Endodermal cell (in vitro differentiated cells): ENCODE data around the gene KLF5. TPM values are rescaled to one million over a fixed set of nuclear protein-coding genes. Genes with fewer than 3 reads are reported as not detected.
"Not testable (repeated sequence)": the region's sequence is repeated elsewhere in the genome, so short reads cannot be mapped to it uniquely, and the experiment has no call there.

Source experiments
- DNase-seq: peaks from one replicate; pipeline ENCODE4 v3.0.0-alpha.2; 2017
- H3K27ac ChIP-seq: 2 replicates; pipeline ENCODE4 v1.5.1; 2013; ENCODE audit warnings: mild to moderate bottlenecking, low read depth, low read length, moderate library complexity
- H3K27me3 ChIP-seq: 2 replicates; pipeline ENCODE4 v1.6.1; 2013; ENCODE audit warnings: mild to moderate bottlenecking, low read length, moderate library complexity; ENCODE audit not compliant: insufficient read depth, control insufficient read depth, poor library complexity, severe bottlenecking
- H3K36me3 ChIP-seq: 2 replicates; pipeline ENCODE4 v1.7.0; 2013; ENCODE audit warnings: mild to moderate bottlenecking, low read length, moderate library complexity; ENCODE audit not compliant: control insufficient read depth, insufficient read depth
- H3K4me1 ChIP-seq: one replicate; pipeline ENCODE4 v1.7.0; 2013; ENCODE audit warnings: low read length; ENCODE audit not compliant: control insufficient read depth, insufficient read depth
- H3K4me3 ChIP-seq: 2 replicates; pipeline ENCODE4 v1.5.1; 2013; ENCODE audit warnings: mild to moderate bottlenecking, low read length, moderate library complexity
- H3K9ac ChIP-seq: 2 replicates; pipeline ENCODE4 v1.6.1; 2013; ENCODE audit warnings: mild to moderate bottlenecking, low read length, moderate library complexity; ENCODE audit not compliant: poor library complexity, severe bottlenecking; ENCODE audit errors: extremely low read depth
- H3K9me3 ChIP-seq: 2 replicates; pipeline ENCODE4 v1.6.1; 2013; ENCODE audit warnings: mild to moderate bottlenecking, low read length, moderate library complexity; ENCODE audit not compliant: control insufficient read depth
- H3K27ac Mint-ChIP-seq: 2 replicates; pipeline ENCODE4 v1.8.0; 2020; ENCODE audit warnings: mixed read lengths
- H3K27me3 Mint-ChIP-seq: 2 replicates; pipeline ENCODE4 v1.8.0; 2021; ENCODE audit warnings: mild to moderate bottlenecking, mixed read lengths; ENCODE audit not compliant: insufficient read depth
- H3K36me3 Mint-ChIP-seq: 2 replicates; pipeline ENCODE4 v1.8.0; 2020; ENCODE audit warnings: low read depth, mixed read lengths
- H3K4me1 Mint-ChIP-seq: 2 replicates; pipeline ENCODE4 v1.8.0; 2020; ENCODE audit warnings: mixed read lengths
- H3K4me3 Mint-ChIP-seq: 2 replicates; pipeline ENCODE4 v1.8.0; 2020; ENCODE audit warnings: mild to moderate bottlenecking, moderate library complexity, mixed read lengths
- H3K9me3 Mint-ChIP-seq: 2 replicates; pipeline ENCODE4 v1.8.0; 2020; ENCODE audit warnings: mild to moderate bottlenecking, mixed read lengths
- CTCF ChIP-seq: fragments of 200-600 bp; sonication (generic); conservative IDR thresholded peaks from 2 replicates; pipeline ENCODE4 v1.5.0; 2021; ENCODE audit warnings: antibody characterized with exemption, mild to moderate bottlenecking
- whole genome bisulfite sequencing, 2 experiments: methylation state at CpG; one replicate each; pipeline versions ENCODE4 v1.1.5 to v1.1.7; 2013; ENCODE audit warnings: missing lambda C conversion rate in 2 of 2, mixed read lengths in 1 of 2; ENCODE audit not compliant: insufficient coverage in 1 of 2, insufficient read length in 1 of 2; 5-methylcytosine and 5-hydroxymethylcytosine counted together
- total RNA-seq, 2 donors: library from RNA; stranded (reverse); fragmentation: NEBNext Ultra II Directional in 1 of 2; extraction: Animal tissue kit (Norgen Biotek cat#: 25700) in 1 of 2; gene quantifications; 2 replicates in 1 of 2; 3 replicates in 1 of 2; pipeline ENCODE4 v1.2.1, GENCODE V29; 2021

The KLF5 gene
- total RNA-seq, 2 donors from 2014 or later = 39.6 to 41.1 TPM

GRCh38 chr13:73045031-73045430 lies 13.8 kb upstream of the KLF5 start:
- H3K27me3 Mint-ChIP-seq = no peaks in the 10 kb centered on the region
- WGBS, 2 experiments = 96 to 98% methylated on average over 5 to 6 of the region's 6 CpGs
- TF ChIP-seq CTCF = no peak
- no peak overlapping the region for H3K4me3 Mint-ChIP-seq
- no peaks in the 10 kb centered on the region for H3K36me3 Mint-ChIP-seq
- no peak overlapping the region for H3K27ac Mint-ChIP-seq
- H3K9me3 Mint-ChIP-seq = peaks cover 4% of the 10 kb centered on the region
- no peaks in the 10 kb centered on the region for H3K27me3 ChIP-seq
- no peak overlapping the region for H3K27ac ChIP-seq
- peaks cover 6% of the 10 kb centered on the region for H3K4me1 ChIP-seq
- H3K4me3 ChIP-seq = no peak overlapping the region
- H3K4me1 Mint-ChIP-seq = peaks cover 12% of the 10 kb centered on the region
- no peak overlapping the region for H3K9ac ChIP-seq
- no peaks in the 10 kb centered on the region for H3K9me3 ChIP-seq
- no peak for DNase-seq
- H3K36me3 ChIP-seq = no peaks in the 10 kb centered on the region

GRCh38 chr13:73048615-73049014 lies 10.2 kb upstream of the KLF5 start:
- not testable (repeated sequence) for H3K9ac ChIP-seq, H3K4me1 ChIP-seq, H3K27me3 ChIP-seq, H3K9me3 ChIP-seq, H3K36me3 Mint-ChIP-seq, H3K4me3 Mint-ChIP-seq, H3K4me3 ChIP-seq, H3K36me3 ChIP-seq, DNase-seq, H3K27me3 Mint-ChIP-seq, H3K4me1 Mint-ChIP-seq, H3K27ac ChIP-seq, H3K9me3 Mint-ChIP-seq, H3K27ac Mint-ChIP-seq
- 63 to 73% methylated on average over 2 of the region's 2 CpGs for WGBS, 2 experiments

GRCh38 chr13:73054712-73055111 lies 4.1 kb upstream of the KLF5 start:
- H3K36me3 ChIP-seq = no peaks in the 10 kb centered on the region
- no peak for TF ChIP-seq CTCF
- H3K36me3 Mint-ChIP-seq = no peaks in the 10 kb centered on the region

More at GRCh38 chr13:73054712-73055111, 4.1 kb upstream of the KLF5 start:
- Histone ChIP-seq H3K4me3 (no peak overlapping the region), H3K27ac (no peak overlapping the region), H3K27me3 (peaks cover 13% of the 10 kb centered on the region), H3K4me1 (peaks cover 7% of the 10 kb centered on the region), H3K9ac (no peak overlapping the region), H3K9me3 (no peaks in the 10 kb centered on the region)
- no peak overlapping the region for H3K27ac Mint-ChIP-seq
- H3K9me3 Mint-ChIP-seq = no peaks in the 10 kb centered on the region
- 51 to 63% methylated on average over 4 to 5 of the region's 5 CpGs for WGBS, 2 experiments
- peaks cover 15% of the 10 kb centered on the region for H3K27me3 Mint-ChIP-seq
- peaks cover 21% of the 10 kb centered on the region for H3K4me1 Mint-ChIP-seq
- DNase-seq = no peak
- H3K4me3 Mint-ChIP-seq = no peak overlapping the region
